GM21737 (cell line): ENCODE data around the gene PARG.
"Not testable (repeated sequence)": the region's sequence is repeated elsewhere in the genome, so short reads cannot be mapped to it uniquely, and the experiment has no call there.

Experiments used
- ATAC-seq: cut with Tn5 transposase; IDR thresholded peaks from one replicate; pipeline ENCODE4 v1.9.1; 2021; ENCODE audit warnings: mild to moderate bottlenecking, moderate library complexity; ENCODE audit not compliant: unreplicated experiment

Gene PARG

GRCh38 chr10:49908290-49909080 is 33.3 kb downstream of the PARG start:
- not testable (repeated sequence) for ATAC-seq

GRCh38 chr10:49903829-49904228 is 38.0 kb downstream of the PARG start:
- ATAC-seq: not testable (repeated sequence)

- not testable (repeated sequence) for ATAC-seq
Observed at GRCh38 chr10:49900406-49900805, 41.4 kb downstream of the PARG start.

GRCh38 chr10:49899999-49900398 is 41.8 kb downstream of the PARG start:
- ATAC-seq: not testable (repeated sequence)

GRCh38 chr10:49890025-49890424 is 51.8 kb downstream of the PARG start:
- ATAC-seq: not testable (repeated sequence)

GRCh38 chr10:49884739-49885331 is 57.0 kb downstream of the PARG start:
- not testable (repeated sequence) for ATAC-seq

GRCh38 chr10:49883852-49884251 is 58.0 kb downstream of the PARG start:
- ATAC-seq: not testable (repeated sequence)

- not testable (repeated sequence) for ATAC-seq
Observed at GRCh38 chr10:49882327-49882726, 59.5 kb downstream of the PARG start.

GRCh38 chr10:49872740-49873139 is 69.1 kb downstream of the PARG start:
- not testable (repeated sequence) for ATAC-seq

- not testable (repeated sequence) for ATAC-seq
Observed at GRCh38 chr10:49871462-49871861, 70.4 kb downstream of the PARG start.

- not testable (repeated sequence) for ATAC-seq
Observed at GRCh38 chr10:49859933-49860332, 81.9 kb downstream of the PARG start.

- not testable (repeated sequence) for ATAC-seq
Observed at GRCh38 chr10:49858697-49859382, 83.0 kb downstream of the PARG start.

GRCh38 chr10:49849520-49849919 is 92.3 kb downstream of the PARG start:
- not testable (repeated sequence) for ATAC-seq

- no peak for ATAC-seq
Observed at GRCh38 chr10:49844775-49845595, 96.8 kb downstream of the PARG start.

GRCh38 chr10:49842333-49842628 is 99.5 kb downstream of the PARG start:
- ATAC-seq: not testable (repeated sequence)

GRCh38 chr10:49841615-49842332 is 100.1 kb downstream of the PARG start:
- ATAC-seq: no peak

GRCh38 chr10:49837685-49838084 is 104.1 kb downstream of the PARG start:
- ATAC-seq: no peak

GRCh38 chr10:49837051-49837478 is 104.8 kb downstream of the PARG start:
- no peak for ATAC-seq

GRCh38 chr10:49834976-49835375 is 106.9 kb downstream of the PARG start:
- ATAC-seq: no peak

GRCh38 chr10:49834201-49834600 is 107.6 kb downstream of the PARG start:
- no peak for ATAC-seq
